Central memory CD8-positive, alpha-beta T cell (primary cell): ENCODE measurements around the gene ZNF311.
A peak's percentile ranks its signal among the peaks of the same experiment; 100 is the strongest.
"Not testable (repeated sequence)": the region's sequence is repeated elsewhere in the genome, so short reads cannot be mapped to it uniquely, and the experiment has no call there.

Source experiments
- ATAC-seq: fragments of 150-1000 bp; cut with Tn5 transposase; replicated peaks from 2 replicates; pipeline ENCODE4 v1.10.0; 2022; ENCODE audit warnings: mild to moderate bottlenecking, moderate FRiP score, moderate number of reproducible peaks; ENCODE audit not compliant: poor library complexity, severe bottlenecking; ENCODE audit errors: extremely low read depth
- DNase-seq, 2 donors: peaks; one replicate each; pipeline ENCODE4 v3.0.0; 2021; ENCODE audit warnings: low spot score in 2 of 2
- H3K27ac Mint-ChIP-seq: one replicate; pipeline ENCODE4 v1.8.0; 2022; ENCODE audit warnings: low read depth, mild to moderate bottlenecking, moderate library complexity, mixed read lengths
- H3K27me3 Mint-ChIP-seq: one replicate; pipeline ENCODE4 v1.8.0; 2022; ENCODE audit warnings: mixed read lengths
- H3K36me3 Mint-ChIP-seq: one replicate; pipeline ENCODE4 v1.8.0; 2022; ENCODE audit warnings: mild to moderate bottlenecking, moderate library complexity, mixed read lengths; ENCODE audit not compliant: insufficient read depth
- H3K4me1 Mint-ChIP-seq: one replicate; pipeline ENCODE4 v1.8.0; 2022; ENCODE audit warnings: mixed read lengths
- H3K4me3 Mint-ChIP-seq: one replicate; pipeline ENCODE4 v1.8.0; 2022; ENCODE audit warnings: mild to moderate bottlenecking, moderate library complexity, mixed read lengths
- H3K9me3 Mint-ChIP-seq: one replicate; pipeline ENCODE4 v1.8.0; 2022; ENCODE audit warnings: mixed read lengths

The ZNF311 gene

GRCh38 chr6:28958561-28959243, 46.4 kb downstream of the ZNF311 start:
- ATAC-seq, DNase-seq, H3K4me3 Mint-ChIP-seq, H3K4me1 Mint-ChIP-seq, H3K27ac Mint-ChIP-seq, H3K9me3 Mint-ChIP-seq, H3K36me3 Mint-ChIP-seq: not testable (repeated sequence)
- peaks cover 54% of the 10 kb centered on the region for H3K27me3 Mint-ChIP-seq

- DNase-seq, H3K27ac Mint-ChIP-seq, ATAC-seq, H3K4me3 Mint-ChIP-seq, H3K9me3 Mint-ChIP-seq: not testable (repeated sequence)
- peaks cover 52% of the 10 kb centered on the region for H3K27me3 Mint-ChIP-seq
- H3K36me3 Mint-ChIP-seq: peaks cover 14% of the 10 kb centered on the region
- H3K4me1 Mint-ChIP-seq: peaks cover 11% of the 10 kb centered on the region
These were observed 47.3 kb downstream of the ZNF311 start for GRCh38 chr6:28957795-28958314.

- Mint-ChIP-seq H3K4me3 (no peak overlapping the region), H3K9me3 (no peaks in the 10 kb centered on the region), H3K27me3 (peaks cover 37% of the 10 kb centered on the region)
These were observed 48.8 kb downstream of the ZNF311 start for GRCh38 chr6:28956331-28956730.

GRCh38 chr6:28953585-28954258, 51.4 kb downstream of the ZNF311 start:
- ATAC-seq: peak; percentile 24
- Mint-ChIP-seq H3K4me3 (peak overlapping the region; percentile 82), H3K9me3 (no peaks in the 10 kb centered on the region), H3K36me3 (peaks cover 25% of the 10 kb centered on the region), H3K4me1 (peaks cover 11% of the 10 kb centered on the region), H3K27me3 (peaks cover 11% of the 10 kb centered on the region), H3K27ac (peak overlapping the region; percentile 92)
- no peak for DNase-seq

More at GRCh38 chr6:28956331-28956730, 48.8 kb downstream of the ZNF311 start:
- DNase-seq (no peak), ATAC-seq (no peak)
- H3K27ac Mint-ChIP-seq: no peak overlapping the region
- H3K4me1 Mint-ChIP-seq: peaks cover 11% of the 10 kb centered on the region
- peaks cover 19% of the 10 kb centered on the region for H3K36me3 Mint-ChIP-seq

GRCh38 chr6:28953039-28953584, 52.0 kb downstream of the ZNF311 start:
- peaks cover 11% of the 10 kb centered on the region for H3K4me1 Mint-ChIP-seq
- H3K4me3 Mint-ChIP-seq: peak overlapping the region; percentile 82
- peaks cover 25% of the 10 kb centered on the region for H3K36me3 Mint-ChIP-seq
- H3K27ac Mint-ChIP-seq: peak overlapping the region; percentile 92
- no peaks in the 10 kb centered on the region for H3K9me3 Mint-ChIP-seq
- peaks cover 6% of the 10 kb centered on the region for H3K27me3 Mint-ChIP-seq
- DNase-seq (peak; percentile 35 to 48), ATAC-seq (peak; percentile 60)

- DNase-seq, H3K27me3 Mint-ChIP-seq, H3K9me3 Mint-ChIP-seq, ATAC-seq, H3K27ac Mint-ChIP-seq, H3K4me3 Mint-ChIP-seq: not testable (repeated sequence)
- H3K36me3 Mint-ChIP-seq: peaks cover 31% of the 10 kb centered on the region
- peaks cover 11% of the 10 kb centered on the region for H3K4me1 Mint-ChIP-seq
These were observed 55.4 kb downstream of the ZNF311 start for GRCh38 chr6:28949656-28950195.

- Mint-ChIP-seq H3K27ac (no peak overlapping the region), H3K27me3 (no peaks in the 10 kb centered on the region), H3K9me3 (no peaks in the 10 kb centered on the region), H3K4me1 (peaks cover 15% of the 10 kb centered on the region), H3K36me3 (peaks cover 38% of the 10 kb centered on the region), H3K4me3 (no peak overlapping the region)
- DNase-seq: no peak
- no peak for ATAC-seq
These were observed 56.2 kb downstream of the ZNF311 start for GRCh38 chr6:28948782-28949486.

- no peak overlapping the region for H3K27ac Mint-ChIP-seq
- H3K36me3 Mint-ChIP-seq: peaks cover 37% of the 10 kb centered on the region
- no peaks in the 10 kb centered on the region for H3K9me3 Mint-ChIP-seq
- ATAC-seq (no peak), DNase-seq (no peak)
- peaks cover 17% of the 10 kb centered on the region for H3K4me1 Mint-ChIP-seq
- H3K27me3 Mint-ChIP-seq: no peaks in the 10 kb centered on the region
- H3K4me3 Mint-ChIP-seq: no peak overlapping the region
These were observed 57.3 kb downstream of the ZNF311 start for GRCh38 chr6:28947831-28948270.

GRCh38 chr6:28947067-28947765, 57.9 kb downstream of the ZNF311 start:
- no peaks in the 10 kb centered on the region for H3K27me3 Mint-ChIP-seq

GRCh38 chr6:28945349-28945748, 59.8 kb downstream of the ZNF311 start:
- Mint-ChIP-seq H3K4me1 (peaks cover 42% of the 10 kb centered on the region), H3K36me3 (peaks cover 45% of the 10 kb centered on the region), H3K27me3 (no peaks in the 10 kb centered on the region), H3K27ac (no peak overlapping the region), H3K4me3 (no peak overlapping the region), H3K9me3 (no peaks in the 10 kb centered on the region)
- no peak for DNase-seq
- no peak for ATAC-seq

More at GRCh38 chr6:28947067-28947765, 57.9 kb downstream of the ZNF311 start:
- DNase-seq (no peak), ATAC-seq (no peak)
- no peaks in the 10 kb centered on the region for H3K9me3 Mint-ChIP-seq
- H3K4me3 Mint-ChIP-seq: no peak overlapping the region
- H3K27ac Mint-ChIP-seq: no peak overlapping the region
- peaks cover 35% of the 10 kb centered on the region for H3K36me3 Mint-ChIP-seq
- H3K4me1 Mint-ChIP-seq: peaks cover 23% of the 10 kb centered on the region
